Keratinocyte (primary cell): Measurements from ENCODE around the gene TRAF2.

Experiments used
- EZH2 ChIP-seq: IDR thresholded peaks from one replicate; pipeline ENCODE4 v1.6.1; 2012; ENCODE audit warnings: inconsistent platforms, mild to moderate bottlenecking, low read length, moderate library complexity
- TF ChIP-seq, protein P1 (sequence below), 3 experiments: IDR thresholded peaks in 1 of 3; conservative IDR thresholded peaks in 1 of 3; optimal IDR thresholded peaks in 1 of 3; 2 replicates in 2 of 3; 3 replicates in 1 of 3; pipeline versions ENCODE3 to v1.5.1; 2011; ENCODE audit warnings: low read length in 3 of 3, mild to moderate bottlenecking in 3 of 3, moderate library complexity in 2 of 3, control low read depth in 1 of 3, inconsistent platforms in 1 of 3; ENCODE audit not compliant: insufficient read depth in 2 of 3; ENCODE audit errors: extremely low read depth in 1 of 3

DNA sequence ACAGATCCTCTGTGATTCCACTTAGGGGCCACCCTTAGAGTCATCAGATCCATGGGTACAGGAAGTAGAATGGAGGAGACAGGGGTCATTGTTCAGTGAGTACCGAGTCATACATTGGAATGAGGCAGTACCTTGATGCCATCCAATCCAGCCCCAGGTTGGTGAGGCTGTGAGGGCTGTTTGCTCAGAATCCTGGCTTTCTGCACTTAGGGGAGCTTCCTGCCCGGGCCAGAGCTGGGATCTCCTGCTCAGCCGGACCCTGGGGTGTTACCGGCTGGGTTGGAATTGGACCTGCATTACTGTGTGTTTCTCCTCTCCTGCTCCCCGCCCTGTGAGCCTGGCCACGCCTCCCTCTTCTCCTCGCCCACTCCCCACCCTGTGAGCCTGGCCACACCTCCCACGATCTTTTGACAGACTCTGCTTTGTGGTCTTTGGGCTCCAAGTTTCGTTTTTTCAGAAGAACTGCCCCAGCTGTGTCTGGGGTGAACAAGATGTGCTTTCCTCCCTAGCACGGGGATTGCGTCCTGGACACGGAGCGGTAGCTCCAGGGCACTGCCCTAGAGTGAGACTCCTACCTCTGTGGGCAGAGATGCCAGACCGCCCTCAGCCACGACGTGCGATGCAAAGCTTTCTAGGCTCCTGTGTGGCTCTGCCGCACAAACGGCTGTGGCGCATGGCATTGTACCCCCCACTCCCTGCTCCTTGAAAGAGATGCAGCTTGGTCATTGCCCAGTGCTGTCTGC is 15.4 kb downstream of the TRAF2 start:
- TF ChIP-seq, protein P1, sequence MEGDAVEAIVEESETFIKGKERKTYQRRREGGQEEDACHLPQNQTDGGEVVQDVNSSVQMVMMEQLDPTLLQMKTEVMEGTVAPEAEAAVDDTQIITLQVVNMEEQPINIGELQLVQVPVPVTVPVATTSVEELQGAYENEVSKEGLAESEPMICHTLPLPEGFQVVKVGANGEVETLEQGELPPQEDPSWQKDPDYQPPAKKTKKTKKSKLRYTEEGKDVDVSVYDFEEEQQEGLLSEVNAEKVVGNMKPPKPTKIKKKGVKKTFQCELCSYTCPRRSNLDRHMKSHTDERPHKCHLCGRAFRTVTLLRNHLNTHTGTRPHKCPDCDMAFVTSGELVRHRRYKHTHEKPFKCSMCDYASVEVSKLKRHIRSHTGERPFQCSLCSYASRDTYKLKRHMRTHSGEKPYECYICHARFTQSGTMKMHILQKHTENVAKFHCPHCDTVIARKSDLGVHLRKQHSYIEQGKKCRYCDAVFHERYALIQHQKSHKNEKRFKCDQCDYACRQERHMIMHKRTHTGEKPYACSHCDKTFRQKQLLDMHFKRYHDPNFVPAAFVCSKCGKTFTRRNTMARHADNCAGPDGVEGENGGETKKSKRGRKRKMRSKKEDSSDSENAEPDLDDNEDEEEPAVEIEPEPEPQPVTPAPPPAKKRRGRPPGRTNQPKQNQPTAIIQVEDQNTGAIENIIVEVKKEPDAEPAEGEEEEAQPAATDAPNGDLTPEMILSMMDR (optimal IDR thresholded peaks at IDR 0.05 in 1 of 3, IDR thresholded peaks at IDR 0.05 in 1 of 3, conservative IDR thresholded peaks at IDR 0.05 in 1 of 3; ENCODE audit: extremely low read depth in 1 of 3, insufficient read depth in 2 of 3, low read length in 3 of 3): no peak
- no peak for TF ChIP-seq EZH2
